ENCODE results near the gene WWC2. TPM values are rescaled to one million over a fixed set of nuclear protein-coding genes. Genes with fewer than 3 reads are reported as not detected.

The WWC2 gene
- total RNA-seq, 1 donor from 2014 or later = 24.6 TPM

- H3K4me3 Mint-ChIP-seq = no peak overlapping the region
- no peaks in the 10 kb centered on the region for H3K4me1 Mint-ChIP-seq (ENCODE audit: unreplicated experiment)
- DNase-seq (ENCODE audit: extremely low spot score, unreplicated experiment) = no peak
- H3K27ac Mint-ChIP-seq = no peak overlapping the region
- TF ChIP-seq CTCF (conservative IDR thresholded peaks at IDR 0.05) = no peak
- no peaks in the 10 kb centered on the region for H3K27me3 Mint-ChIP-seq
- H3K36me3 Mint-ChIP-seq = peaks cover 39% of the 10 kb centered on the region
- no peaks in the 10 kb centered on the region for H3K9me3 Mint-ChIP-seq
Observed at GRCh38 chr4:183287309-183287659, 188.2 kb downstream of the WWC2 start.

GRCh38 chr4:183287677-183288076, 188.6 kb downstream of the WWC2 start:
- H3K27me3 Mint-ChIP-seq = no peaks in the 10 kb centered on the region
- no peaks in the 10 kb centered on the region for H3K4me1 Mint-ChIP-seq (ENCODE audit: unreplicated experiment)
- no peak overlapping the region for H3K4me3 Mint-ChIP-seq
- no peak for TF ChIP-seq CTCF (conservative IDR thresholded peaks at IDR 0.05)
- H3K36me3 Mint-ChIP-seq = peaks cover 42% of the 10 kb centered on the region
- H3K27ac Mint-ChIP-seq = no peak overlapping the region
- DNase-seq (ENCODE audit: extremely low spot score, unreplicated experiment) = no peak
- no peaks in the 10 kb centered on the region for H3K9me3 Mint-ChIP-seq

- Mint-ChIP-seq H3K4me3 (no peak overlapping the region), H3K27me3 (no peaks in the 10 kb centered on the region), H3K27ac (no peak overlapping the region), H3K9me3 (no peaks in the 10 kb centered on the region), H3K4me1 (ENCODE audit: unreplicated experiment) (no peaks in the 10 kb centered on the region), H3K36me3 (peaks cover 44% of the 10 kb centered on the region)
- no peak for DNase-seq (ENCODE audit: extremely low spot score, unreplicated experiment)
- no peak for TF ChIP-seq CTCF (conservative IDR thresholded peaks at IDR 0.05)
Observed at GRCh38 chr4:183288955-183289354, 189.9 kb downstream of the WWC2 start.

- peaks cover 47% of the 10 kb centered on the region for H3K36me3 Mint-ChIP-seq
- no peak overlapping the region for H3K27ac Mint-ChIP-seq
- no peaks in the 10 kb centered on the region for H3K9me3 Mint-ChIP-seq
- no peak overlapping the region for H3K4me3 Mint-ChIP-seq
- no peaks in the 10 kb centered on the region for H3K27me3 Mint-ChIP-seq
- no peaks in the 10 kb centered on the region for H3K4me1 Mint-ChIP-seq (ENCODE audit: unreplicated experiment)
- TF ChIP-seq CTCF (conservative IDR thresholded peaks at IDR 0.05) = no peak
- DNase-seq (ENCODE audit: extremely low spot score, unreplicated experiment) = no peak
Observed at GRCh38 chr4:183289688-183290087, 190.6 kb downstream of the WWC2 start.

- Mint-ChIP-seq H3K27me3 (no peaks in the 10 kb centered on the region), H3K4me3 (no peak overlapping the region), H3K9me3 (no peaks in the 10 kb centered on the region), H3K4me1 (ENCODE audit: unreplicated experiment) (no peaks in the 10 kb centered on the region), H3K27ac (no peak overlapping the region), H3K36me3 (peaks cover 57% of the 10 kb centered on the region)
- DNase-seq (ENCODE audit: extremely low spot score, unreplicated experiment) = no peak
- no peak for TF ChIP-seq CTCF (conservative IDR thresholded peaks at IDR 0.05)
Observed at GRCh38 chr4:183291070-183291469, 192.0 kb downstream of the WWC2 start.

GRCh38 chr4:183295711-183296110, 196.7 kb downstream of the WWC2 start:
- TF ChIP-seq CTCF (conservative IDR thresholded peaks at IDR 0.05) = no peak

More at GRCh38 chr4:183295711-183296110, 196.7 kb downstream of the WWC2 start:
- Mint-ChIP-seq H3K4me3 (no peak overlapping the region), H3K27ac (peak overlapping the region; percentile 65), H3K9me3 (no peaks in the 10 kb centered on the region), H3K4me1 (ENCODE audit: unreplicated experiment) (peaks cover 3% of the 10 kb centered on the region), H3K36me3 (peaks cover 35% of the 10 kb centered on the region), H3K27me3 (no peaks in the 10 kb centered on the region)
- DNase-seq (ENCODE audit: extremely low spot score, unreplicated experiment) = no peak

Measured in type B pancreatic cell (in vitro differentiated cells).